Measurements from ENCODE around the gene FAM200B.

- TF ChIP-seq CTCF (IDR thresholded peaks at IDR 0.05; ENCODE audit: low read depth, low read length, missing input control) (no peak), TAF1 (conservative IDR thresholded peaks at IDR 0.05) (no peak), FOXA1 (IDR thresholded peaks at IDR 0.05) (no peak), RAD21 (IDR thresholded peaks at IDR 0.05) (no peak), EGR1 (IDR thresholded peaks at IDR 0.05; ENCODE audit: low read depth in 2 of 2) (no peak), RXRA (IDR thresholded peaks at IDR 0.05) (no peak), YY1 (IDR thresholded peaks at IDR 0.05) (no peak)
- TF ChIP-seq, protein P1, sequence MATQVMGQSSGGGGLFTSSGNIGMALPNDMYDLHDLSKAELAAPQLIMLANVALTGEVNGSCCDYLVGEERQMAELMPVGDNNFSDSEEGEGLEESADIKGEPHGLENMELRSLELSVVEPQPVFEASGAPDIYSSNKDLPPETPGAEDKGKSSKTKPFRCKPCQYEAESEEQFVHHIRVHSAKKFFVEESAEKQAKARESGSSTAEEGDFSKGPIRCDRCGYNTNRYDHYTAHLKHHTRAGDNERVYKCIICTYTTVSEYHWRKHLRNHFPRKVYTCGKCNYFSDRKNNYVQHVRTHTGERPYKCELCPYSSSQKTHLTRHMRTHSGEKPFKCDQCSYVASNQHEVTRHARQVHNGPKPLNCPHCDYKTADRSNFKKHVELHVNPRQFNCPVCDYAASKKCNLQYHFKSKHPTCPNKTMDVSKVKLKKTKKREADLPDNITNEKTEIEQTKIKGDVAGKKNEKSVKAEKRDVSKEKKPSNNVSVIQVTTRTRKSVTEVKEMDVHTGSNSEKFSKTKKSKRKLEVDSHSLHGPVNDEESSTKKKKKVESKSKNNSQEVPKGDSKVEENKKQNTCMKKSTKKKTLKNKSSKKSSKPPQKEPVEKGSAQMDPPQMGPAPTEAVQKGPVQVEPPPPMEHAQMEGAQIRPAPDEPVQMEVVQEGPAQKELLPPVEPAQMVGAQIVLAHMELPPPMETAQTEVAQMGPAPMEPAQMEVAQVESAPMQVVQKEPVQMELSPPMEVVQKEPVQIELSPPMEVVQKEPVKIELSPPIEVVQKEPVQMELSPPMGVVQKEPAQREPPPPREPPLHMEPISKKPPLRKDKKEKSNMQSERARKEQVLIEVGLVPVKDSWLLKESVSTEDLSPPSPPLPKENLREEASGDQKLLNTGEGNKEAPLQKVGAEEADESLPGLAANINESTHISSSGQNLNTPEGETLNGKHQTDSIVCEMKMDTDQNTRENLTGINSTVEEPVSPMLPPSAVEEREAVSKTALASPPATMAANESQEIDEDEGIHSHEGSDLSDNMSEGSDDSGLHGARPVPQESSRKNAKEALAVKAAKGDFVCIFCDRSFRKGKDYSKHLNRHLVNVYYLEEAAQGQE (IDR thresholded peaks at IDR 0.05), result no peak
- TF ChIP-seq, protein P2, sequence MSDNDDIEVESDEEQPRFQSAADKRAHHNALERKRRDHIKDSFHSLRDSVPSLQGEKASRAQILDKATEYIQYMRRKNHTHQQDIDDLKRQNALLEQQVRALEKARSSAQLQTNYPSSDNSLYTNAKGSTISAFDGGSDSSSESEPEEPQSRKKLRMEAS (IDR thresholded peaks at IDR 0.05), result no peak
Measured at GRCh38 chr4:15672101-15672500, 9.5 kb upstream of the FAM200B start.
